Gastrocnemius medialis (tissue), 4 donors: ENCODE measurements around the gene ZBTB44. TPM values are rescaled to one million over a fixed set of nuclear protein-coding genes. Genes with fewer than 3 reads are reported as not detected.

Experiments
- ATAC-seq, 2 donors: fragments of 150-250 bp; one replicate each; pipeline ENCODE4 v1.9.1; 2016
- DNase-seq, 2 donors: peaks; one replicate each; pipeline ENCODE4 v3.0.0-alpha.2; 2019
- H3K27ac ChIP-seq, 4 donors: fragments of 200-600 bp; sonication (generic); 1 replicate in 1 of 4; 2 replicates in 3 of 4; pipeline ENCODE4 v1.5.1; 2016 to 2018; ENCODE audit warnings: mild to moderate bottlenecking in 2 of 4, moderate library complexity in 1 of 4
- H3K27me3 ChIP-seq, 3 donors: fragments of 200-600 bp; sonication (generic) in 2 of 3; 1 replicate in 1 of 3; 2 replicates in 2 of 3; pipeline versions ENCODE4 v1.5.1 to v1.6.0; 2016 to 2019; ENCODE audit warnings: mild to moderate bottlenecking in 1 of 3, moderate library complexity in 1 of 3
- H3K36me3 ChIP-seq, 2 donors: fragments of 200-600 bp; sonication (generic) in 1 of 2; one replicate each; pipeline ENCODE4 v1.5.1; 2017 to 2018
- H3K4me1 ChIP-seq, 2 donors: fragments of 200-600 bp; sonication (generic) in 1 of 2; one replicate each; pipeline ENCODE4 v1.5.1; 2016 to 2017; ENCODE audit warnings: mild to moderate bottlenecking in 2 of 2
- H3K4me3 ChIP-seq, 4 donors: fragments of 200-600 bp; sonication (generic) in 3 of 4; 1 replicate in 1 of 4; 2 replicates in 3 of 4; pipeline ENCODE4 v1.5.1; 2016 to 2019; ENCODE audit warnings: mild to moderate bottlenecking in 2 of 4
- H3K9me3 ChIP-seq, 3 donors: fragments of 200-600 bp; sonication (generic) in 2 of 3; 1 replicate in 1 of 3; 2 replicates in 2 of 3; pipeline ENCODE4 v1.5.1; 2016 to 2019
- POLR2A ChIP-seq, 2 donors: fragments of 450-650 bp; IDR thresholded peaks; one replicate each; pipeline ENCODE4 v1.6.1; 2017; ENCODE audit warnings: antibody characterized with exemption in 2 of 2, mild to moderate bottlenecking in 2 of 2, moderate library complexity in 2 of 2
- in situ Hi-C, 4 donors: fragments of 200-750 bp; cut with MboI; loops; one replicate each; pipeline versions ENCODE4 v1.15.0 to v1.8.0; 2017; ENCODE audit warnings: low sequenced_read_pairs in 4 of 4
- intact Hi-C: fragments of 100-400 bp; cut with DNase I; formaldehyde crosslinking; loops from one replicate; pipeline ENCODE4 v1.15.1; 2023; ENCODE audit warnings: low total_unique reads
- total RNA-seq, 4 donors: library from RNA; depleted of rRNA; stranded (reverse); fragments of >200 nt; gene quantifications; one replicate each; pipeline versions ENCODE4 v1.1.0 to v1.2.3, GENCODE V29; 2016
- TF ChIP-seq, protein P1 (sequence below), 5 experiments: fragments of 450-650 bp in 3 of 5; fragments of 200-600 bp in 2 of 5; sonication (generic) in 2 of 5; IDR thresholded peaks in 4 of 5; conservative IDR thresholded peaks in 1 of 5; 1 replicate in 4 of 5; 2 replicates in 1 of 5; pipeline ENCODE4 v1.5.1; 2016 to 2019; ENCODE audit warnings: antibody characterized with exemption in 5 of 5, mild to moderate bottlenecking in 3 of 5, moderate library complexity in 3 of 5

Gene ZBTB44
- total RNA-seq, 4 donors from 2014 or later: 57.4 to 108 (median 68.8) TPM

DNA sequence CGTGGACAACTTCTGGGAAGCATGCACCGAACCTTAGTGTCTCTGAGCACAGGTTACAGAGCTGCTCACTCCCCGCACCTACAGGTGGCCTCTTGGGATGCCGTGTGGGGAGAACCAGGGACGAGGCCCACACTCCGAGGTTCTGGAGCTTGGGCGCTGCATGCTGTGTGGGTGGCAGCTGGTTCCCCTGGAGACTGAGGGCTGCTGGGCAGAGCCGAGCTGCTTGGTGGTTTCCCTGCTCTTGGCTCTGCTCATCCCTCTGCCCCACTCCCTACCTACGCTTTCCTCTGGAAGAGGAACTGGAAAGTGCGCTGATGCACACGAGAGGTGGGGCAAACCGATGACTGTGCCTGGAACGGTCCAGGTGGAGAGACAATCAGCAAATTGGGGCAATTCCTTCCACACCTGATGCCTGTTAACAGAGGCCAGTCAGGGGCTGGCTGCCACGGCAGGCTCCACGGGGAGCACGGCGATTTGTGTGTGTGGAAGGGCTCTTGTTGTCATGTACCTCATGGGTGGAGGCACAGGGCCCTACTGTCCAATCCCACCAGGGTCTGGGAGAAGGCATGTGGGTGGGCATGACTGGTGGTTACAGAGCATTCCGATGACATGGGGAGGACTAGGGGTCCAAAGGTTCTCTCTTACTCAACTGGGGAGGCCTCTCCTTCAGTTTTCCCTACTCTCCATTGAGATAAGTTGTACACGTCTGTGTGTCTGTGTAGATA is 94.2 kb downstream of the ZBTB44 start:
- no peak for TF ChIP-seq POLR2A (IDR thresholded peaks at IDR 0.05)
- TF ChIP-seq, protein P1, sequence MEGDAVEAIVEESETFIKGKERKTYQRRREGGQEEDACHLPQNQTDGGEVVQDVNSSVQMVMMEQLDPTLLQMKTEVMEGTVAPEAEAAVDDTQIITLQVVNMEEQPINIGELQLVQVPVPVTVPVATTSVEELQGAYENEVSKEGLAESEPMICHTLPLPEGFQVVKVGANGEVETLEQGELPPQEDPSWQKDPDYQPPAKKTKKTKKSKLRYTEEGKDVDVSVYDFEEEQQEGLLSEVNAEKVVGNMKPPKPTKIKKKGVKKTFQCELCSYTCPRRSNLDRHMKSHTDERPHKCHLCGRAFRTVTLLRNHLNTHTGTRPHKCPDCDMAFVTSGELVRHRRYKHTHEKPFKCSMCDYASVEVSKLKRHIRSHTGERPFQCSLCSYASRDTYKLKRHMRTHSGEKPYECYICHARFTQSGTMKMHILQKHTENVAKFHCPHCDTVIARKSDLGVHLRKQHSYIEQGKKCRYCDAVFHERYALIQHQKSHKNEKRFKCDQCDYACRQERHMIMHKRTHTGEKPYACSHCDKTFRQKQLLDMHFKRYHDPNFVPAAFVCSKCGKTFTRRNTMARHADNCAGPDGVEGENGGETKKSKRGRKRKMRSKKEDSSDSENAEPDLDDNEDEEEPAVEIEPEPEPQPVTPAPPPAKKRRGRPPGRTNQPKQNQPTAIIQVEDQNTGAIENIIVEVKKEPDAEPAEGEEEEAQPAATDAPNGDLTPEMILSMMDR (IDR thresholded peaks at IDR 0.05 in 4 of 5, conservative IDR thresholded peaks at IDR 0.05 in 1 of 5): no peak
- DNase-seq (no peak), ATAC-seq (no peak)
- H3K4me1 ChIP-seq: no peaks in the 10 kb centered on the region
- in situ Hi-C loops (loop anchor here (25.0 kb wide), 3 partner anchors 167 to 667 kb away; no protein-coding TSS in a partner anchor), intact Hi-C loops (no loop called here)
- H3K4me3 ChIP-seq: no peak overlapping the region
- no peaks in the 10 kb centered on the region for H3K9me3 ChIP-seq
- H3K36me3 ChIP-seq: no peaks in the 10 kb centered on the region
- no peaks in the 10 kb centered on the region for H3K27me3 ChIP-seq
- no peak overlapping the region for H3K27ac ChIP-seq

DNA sequence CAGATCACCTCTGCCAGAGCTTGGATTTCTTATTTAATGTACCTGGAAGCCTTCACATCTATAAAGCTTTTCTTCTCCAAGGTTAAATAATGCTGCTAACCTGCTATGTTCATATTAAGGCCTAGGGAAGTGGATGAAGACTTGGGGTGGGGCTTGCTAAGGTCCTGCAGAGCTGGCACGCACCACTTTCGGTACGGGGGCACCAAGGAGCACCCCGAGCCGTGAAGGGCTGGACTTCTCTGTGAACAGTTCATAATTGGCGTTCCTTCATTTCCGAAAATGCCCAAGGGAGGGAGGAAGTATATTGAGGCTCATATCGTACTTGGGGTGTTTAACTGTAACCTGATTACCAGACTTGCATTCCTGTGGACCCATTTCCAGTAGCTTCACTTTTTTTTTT is 95.6 kb downstream of the ZBTB44 start:
- no peaks in the 10 kb centered on the region for H3K9me3 ChIP-seq
- H3K4me3 ChIP-seq: no peak overlapping the region
- in situ Hi-C loops: loop anchor here (10.0 to 25.0 kb wide), 5 partner anchors 168 to 668 kb away; partner anchors contain the start of gene ADAMTS8 (in 1 of the 4)
- ATAC-seq: no peak
- intact Hi-C loops: loop anchor here (10.0 kb wide), 1 partner anchor 676 kb away; no protein-coding TSS in a partner anchor
- TF ChIP-seq, protein P1 (IDR thresholded peaks at IDR 0.05 in 4 of 5, conservative IDR thresholded peaks at IDR 0.05 in 1 of 5): no peak
- TF ChIP-seq POLR2A (IDR thresholded peaks at IDR 0.05): no peak
- H3K36me3 ChIP-seq: no peaks in the 10 kb centered on the region
- H3K4me1 ChIP-seq: no peaks in the 10 kb centered on the region
- no peak for DNase-seq
- H3K27me3 ChIP-seq: no peaks in the 10 kb centered on the region
- no peak overlapping the region for H3K27ac ChIP-seq

DNA sequence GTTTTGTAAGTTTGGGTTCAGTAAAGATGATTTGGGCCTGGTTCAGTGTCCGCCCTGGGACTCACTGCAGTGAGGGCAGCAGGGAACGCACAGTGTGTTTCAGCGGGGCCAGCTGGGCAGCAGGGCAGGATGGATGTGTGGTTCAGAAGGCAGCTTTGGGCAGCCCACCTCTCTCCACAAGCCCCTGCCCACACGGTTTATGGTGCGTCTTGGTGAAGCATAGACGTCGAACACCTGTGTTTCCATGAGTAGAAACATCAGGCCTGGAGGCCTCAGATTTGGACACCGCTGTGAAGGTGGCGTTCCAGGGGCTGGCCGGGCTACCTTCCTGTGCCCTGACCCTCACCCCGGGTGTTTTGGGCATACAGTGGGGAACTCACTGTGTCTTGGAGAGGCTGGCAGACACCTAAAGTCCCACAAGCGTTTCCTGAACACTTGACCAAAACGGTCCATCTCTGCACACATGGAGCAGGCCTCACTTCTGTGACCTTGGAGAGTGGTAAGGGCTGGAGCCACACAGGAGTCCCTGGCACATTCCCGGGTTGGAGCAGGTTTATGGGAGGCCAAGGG is 96.1 kb downstream of the ZBTB44 start:
- DNase-seq: no peak
- no peaks in the 10 kb centered on the region for H3K27me3 ChIP-seq
- no peaks in the 10 kb centered on the region for H3K9me3 ChIP-seq
- no peak for TF ChIP-seq POLR2A (IDR thresholded peaks at IDR 0.05)
- TF ChIP-seq, protein P1 (IDR thresholded peaks at IDR 0.05 in 4 of 5, conservative IDR thresholded peaks at IDR 0.05 in 1 of 5): no peak
- intact Hi-C loops (loop anchor here (10.0 kb wide), 1 partner anchor 676 kb away; no protein-coding TSS in a partner anchor), in situ Hi-C loops (loop anchor here (10.0 to 25.0 kb wide), 5 partner anchors 169 to 669 kb away; partner anchors contain the start of gene ADAMTS8 (in 1 of the 4))
- no peaks in the 10 kb centered on the region for H3K36me3 ChIP-seq
- no peak for ATAC-seq
- H3K4me1 ChIP-seq: no peaks in the 10 kb centered on the region
- no peak overlapping the region for H3K27ac ChIP-seq
- H3K4me3 ChIP-seq: no peak overlapping the region

DNA sequence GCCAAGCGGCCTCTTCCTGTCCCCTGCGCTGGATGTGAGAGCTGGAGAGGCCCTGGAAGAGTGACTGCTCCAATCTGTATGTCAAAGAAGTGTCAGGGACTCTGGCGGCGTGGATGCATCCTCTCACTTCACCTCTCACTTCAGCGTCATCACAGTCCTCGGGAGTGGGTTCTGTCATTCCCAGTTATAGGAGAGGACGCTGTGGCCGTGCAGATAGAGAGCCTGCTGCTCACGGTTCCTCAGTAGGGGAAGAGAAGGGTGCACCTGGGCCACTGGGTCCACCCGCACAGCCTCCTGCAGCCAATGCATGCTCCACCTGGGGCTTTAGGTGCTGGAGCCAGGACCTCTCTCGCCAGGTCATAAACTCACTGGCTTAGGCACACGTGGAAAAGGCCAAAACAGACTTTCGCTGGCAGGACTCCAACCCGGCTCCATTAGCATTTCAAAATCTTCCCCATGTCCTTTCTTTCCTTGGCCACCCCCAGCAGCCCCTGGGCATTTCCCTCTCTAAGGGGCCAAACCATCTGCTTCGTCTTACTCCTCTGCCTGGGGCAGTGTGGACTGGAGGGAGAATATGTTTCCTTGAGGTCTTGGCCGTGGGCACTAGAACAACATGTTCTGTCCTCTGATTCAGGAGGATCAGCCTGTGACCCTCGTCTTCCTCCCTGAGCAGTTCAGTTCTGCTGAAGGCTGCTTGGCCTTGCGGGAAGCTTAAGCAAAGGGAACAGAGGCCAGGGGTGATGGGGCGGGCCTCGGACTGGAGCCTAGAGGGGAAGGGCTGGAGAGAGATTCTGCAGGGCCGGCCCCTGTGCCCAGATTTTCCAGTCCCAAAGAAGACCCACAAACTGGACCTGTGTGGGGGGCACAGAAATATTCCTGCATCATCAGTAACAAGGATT is 97.3 kb downstream of the ZBTB44 start:
- TF ChIP-seq, protein P1 (IDR thresholded peaks at IDR 0.05 in 4 of 5, conservative IDR thresholded peaks at IDR 0.05 in 1 of 5): no peak
- in situ Hi-C loops (loop anchor here (10.0 to 25.0 kb wide), 5 partner anchors 170 to 670 kb away; partner anchors contain the start of gene ADAMTS8 (in 1 of the 4)), intact Hi-C loops (loop anchor here (10.0 kb wide), 1 partner anchor 677 kb away; no protein-coding TSS in a partner anchor)
- Histone ChIP-seq H3K36me3 (no peaks in the 10 kb centered on the region), H3K27me3 (no peaks in the 10 kb centered on the region), H3K4me3 (no peak overlapping the region), H3K27ac (no peak overlapping the region), H3K9me3 (no peaks in the 10 kb centered on the region), H3K4me1 (peaks cover 0 to 7% of the 10 kb centered on the region in 2 donors)
- no peak for ATAC-seq
- DNase-seq: no peak
